Stimulated activated CD4-positive, alpha-beta T cell treated with anti-CD3 and anti-CD28 coated beads, TNF-alpha, amount 100 ng/mL, for 48 hours (primary cell): ENCODE data around the gene TLR9.

Experiments
- DNase-seq, 3 donors: peaks; one replicate each; pipeline ENCODE4 v3.0.0-alpha.2; 2020; ENCODE audit warnings: low read depth in 3 of 3

Gene TLR9

GRCh38 chr3:52232279-52233107 lies 7.0 kb upstream of the TLR9 start:
- no peak for DNase-seq

GRCh38 chr3:52231502-52232278 lies 6.2 kb upstream of the TLR9 start:
- peak; percentile 71 to 88 (median 84) for DNase-seq

GRCh38 chr3:52230889-52231499 lies 5.5 kb upstream of the TLR9 start:
- no peak for DNase-seq

- no peak for DNase-seq
These were observed 5.0 kb upstream of the TLR9 start for GRCh38 chr3:52230461-52230860.

- DNase-seq: no peak
These were observed 4.2 kb upstream of the TLR9 start for GRCh38 chr3:52229656-52230055.

- DNase-seq: no peak
These were observed 3.4 kb upstream of the TLR9 start for GRCh38 chr3:52228751-52229291.

- DNase-seq: no peak
These were observed 2.8 kb upstream of the TLR9 start for GRCh38 chr3:52228266-52228665.

- no peak for DNase-seq
These were observed 2.3 kb upstream of the TLR9 start for GRCh38 chr3:52227766-52228165.

GRCh38 chr3:52227117-52227516 lies 1.7 kb upstream of the TLR9 start:
- DNase-seq: no peak

- DNase-seq: no peak
These were observed 878 bp upstream of the TLR9 start for GRCh38 chr3:52226229-52226817.

GRCh38 chr3:52223449-52224408 lies 1.7 kb downstream of the TLR9 start:
- no peak for DNase-seq

GRCh38 chr3:52222319-52223221 lies 2.9 kb downstream of the TLR9 start:
- no peak for DNase-seq

- DNase-seq: no peak
These were observed 3.7 kb downstream of the TLR9 start for GRCh38 chr3:52221563-52222318.

- no peak for DNase-seq
These were observed 4.3 kb downstream of the TLR9 start for GRCh38 chr3:52221141-52221562.

- peak; percentile 78 to 89 (median 87) for DNase-seq
These were observed 4.9 kb downstream of the TLR9 start for GRCh38 chr3:52220380-52221026.

GRCh38 chr3:52218937-52219650 lies 6.4 kb downstream of the TLR9 start:
- no peak for DNase-seq

GRCh38 chr3:52218454-52218853 lies 7.0 kb downstream of the TLR9 start:
- DNase-seq: no peak

GRCh38 chr3:52218026-52218425 lies 7.4 kb downstream of the TLR9 start:
- no peak for DNase-seq
